BJ (cell line): ENCODE measurements around the gene NLK. TPM values are rescaled to one million over a fixed set of nuclear protein-coding genes. Genes with fewer than 3 reads are reported as not detected.

Source experiments
- CTCF ChIA-PET: fragments of 350-600 bp; formaldehyde crosslinking; extraction: SDS; loops from one replicate; lab custom pipeline; 2021; ENCODE audit warnings: antibody characterized with exemption, inconsistent platforms; lab: Yijun Ruan, JAX
- POLR2A ChIA-PET: fragments of 300-600 bp; sonication (Branson Sonifier 250); formaldehyde crosslinking; extraction: SDS; loops from one replicate; lab custom pipeline; 2021; ENCODE audit warnings: antibody characterized with exemption; lab: Charles Lee
- DNase-seq: peaks from one replicate; pipeline ENCODE4 v3.0.0-alpha.2; 2011; ENCODE audit warnings: low read depth
- H3K27me3 ChIP-seq: 2 replicates; pipeline ENCODE4 v1.6.0; 2011; ENCODE audit warnings: low read length; ENCODE audit not compliant: control insufficient read depth, insufficient read depth
- H3K36me3 ChIP-seq: 2 replicates; pipeline ENCODE4 v1.5.1; 2011; ENCODE audit warnings: low read length; ENCODE audit not compliant: control insufficient read depth, insufficient read depth
- H3K4me3 ChIP-seq: 2 replicates; pipeline ENCODE4 v1.5.1; 2011; ENCODE audit warnings: low read depth, mild to moderate bottlenecking, control low read depth, low read length
- CTCF ChIP-seq: IDR thresholded peaks from 2 replicates; pipeline ENCODE4 v1.5.1; 2011; ENCODE audit warnings: low read depth, mild to moderate bottlenecking, control low read depth, inconsistent platforms, low read length, moderate library complexity; ENCODE audit not compliant: insufficient read depth
- polyA plus RNA-seq: library from polyadenylated mRNA; depleted of rRNA; stranded (reverse); fragments of >200 nt; gene quantifications from 2 replicates; pipeline ENCODE4 v1.2.3, GENCODE V29; 2011

The NLK gene
- polyA plus RNA-seq, 1 experiment = 16.5 TPM

- ChIA-PET POLR2A (interaction anchor here (0.6 kb wide), 1 partner anchor 29 kb away, joined by 8 read pairs; no protein-coding TSS in a partner anchor), CTCF (interaction anchor here (1.3 to 1.6 kb wide), 2 partner anchors 10 to 280 kb away, joined by 3 to 5 read pairs; partner anchors contain the start of gene LYRM9)
- Histone ChIP-seq H3K36me3 (no peaks in the 10 kb centered on the region; the same call in 1 of the 2 replicates), H3K4me3 (no peak overlapping the region), H3K27me3 (no peaks in the 10 kb centered on the region)
- TF ChIP-seq CTCF = no peak
- DNase-seq = no peak
Measured at GRCh38 chr17:28173031-28173561, 130.6 kb downstream of the NLK start.

GRCh38 chr17:28173801-28174200 is 131.3 kb downstream of the NLK start:
- POLR2A ChIA-PET = no interaction called here

GRCh38 chr17:28174352-28175046 is 132.0 kb downstream of the NLK start:
- H3K4me3 ChIP-seq = no peak overlapping the region
- TF ChIP-seq CTCF = no peak
- CTCF ChIA-PET = interaction anchor here (0.8 kb wide), 1 partner anchor 282 kb away, joined by 3 read pairs; no protein-coding TSS in a partner anchor
- POLR2A ChIA-PET = no interaction called here
- no peak for DNase-seq
- no peaks in the 10 kb centered on the region; the same call in 1 of the 2 replicates for H3K36me3 ChIP-seq
- no peaks in the 10 kb centered on the region for H3K27me3 ChIP-seq

More at GRCh38 chr17:28173801-28174200, 131.3 kb downstream of the NLK start:
- CTCF ChIA-PET = no interaction called here
- no peaks in the 10 kb centered on the region for H3K27me3 ChIP-seq
- no peak overlapping the region for H3K4me3 ChIP-seq
- TF ChIP-seq CTCF = no peak
- DNase-seq = no peak
- no peaks in the 10 kb centered on the region; the same call in 1 of the 2 replicates for H3K36me3 ChIP-seq

GRCh38 chr17:28177351-28177750 is 134.9 kb downstream of the NLK start:
- no peak for TF ChIP-seq CTCF
- POLR2A ChIA-PET = no interaction called here
- no peak for DNase-seq
- CTCF ChIA-PET = interaction anchor here (1.6 kb wide), 1 partner anchor 11 kb away, joined by 5 read pairs; no protein-coding TSS in a partner anchor
- Histone ChIP-seq H3K36me3 (no peaks in the 10 kb centered on the region; the same call in 1 of the 2 replicates), H3K4me3 (no peak overlapping the region), H3K27me3 (no peaks in the 10 kb centered on the region)

- ChIA-PET CTCF (interaction anchor here (0.8 to 1.6 kb wide), 2 partner anchors 10 to 66 kb away, joined by 3 to 5 read pairs; no protein-coding TSS in a partner anchor), POLR2A (no interaction called here)
- no peak for TF ChIP-seq CTCF
- Histone ChIP-seq H3K4me3 (no peak overlapping the region), H3K36me3 (no peaks in the 10 kb centered on the region; the same call in 1 of the 2 replicates), H3K27me3 (no peaks in the 10 kb centered on the region)
- no peak for DNase-seq
Measured at GRCh38 chr17:28178800-28179199, 136.3 kb downstream of the NLK start.
